Activated T-cell treated with anti-CD3 and anti-CD28 coated beads, Interleukin-2, amount 50 U/mL, for 24 hours (primary cell): Measurements from ENCODE around the gene ANKRD27.
A peak's percentile ranks its signal among the peaks of the same experiment; 100 is the strongest.
"Not testable (repeated sequence)": the region's sequence is repeated elsewhere in the genome, so short reads cannot be mapped to it uniquely, and the experiment has no call there.

Source experiments
- DNase-seq: peaks from one replicate; pipeline ENCODE4 v3.0.0-alpha.2; 2020
- H3K27ac Mint-ChIP-seq: 2 replicates; pipeline ENCODE4 v1.8.0; 2020; ENCODE audit warnings: mild to moderate bottlenecking, mixed read lengths
- H3K27me3 Mint-ChIP-seq: 2 replicates; pipeline ENCODE4 v1.8.0; 2020; ENCODE audit warnings: mixed read lengths
- H3K36me3 Mint-ChIP-seq: 2 replicates; pipeline ENCODE4 v1.8.0; 2020; ENCODE audit warnings: low read depth, mixed read lengths
- H3K4me1 Mint-ChIP-seq: 2 replicates; pipeline ENCODE4 v1.8.0; 2020; ENCODE audit warnings: low read depth, mixed read lengths
- H3K4me3 Mint-ChIP-seq: 2 replicates; pipeline ENCODE4 v1.8.0; 2020; ENCODE audit warnings: mild to moderate bottlenecking, moderate library complexity, mixed read lengths
- H3K9me3 Mint-ChIP-seq: 2 replicates; pipeline ENCODE4 v1.8.0; 2020; ENCODE audit warnings: mixed read lengths

ANKRD27 gene

GRCh38 chr19:32619051-32619685 lies 55.8 kb downstream of the ANKRD27 start:
- no peak for DNase-seq
- Mint-ChIP-seq H3K4me1 (no peaks in the 10 kb centered on the region), H3K9me3 (no peaks in the 10 kb centered on the region), H3K36me3 (peaks cover 82% of the 10 kb centered on the region), H3K27ac (no peak overlapping the region), H3K4me3 (no peak overlapping the region), H3K27me3 (no peaks in the 10 kb centered on the region)

- H3K36me3 Mint-ChIP-seq, result peaks cover 73% of the 10 kb centered on the region
Measured at GRCh38 chr19:32615569-32615968, 59.4 kb downstream of the ANKRD27 start.

GRCh38 chr19:32614916-32615315 lies 60.1 kb downstream of the ANKRD27 start:
- H3K4me1 Mint-ChIP-seq, result no peaks in the 10 kb centered on the region
- H3K27ac Mint-ChIP-seq, result no peak overlapping the region
- no peaks in the 10 kb centered on the region for H3K9me3 Mint-ChIP-seq
- no peak overlapping the region for H3K4me3 Mint-ChIP-seq
- no peaks in the 10 kb centered on the region for H3K27me3 Mint-ChIP-seq
- peaks cover 71% of the 10 kb centered on the region for H3K36me3 Mint-ChIP-seq
- no peak for DNase-seq

More at GRCh38 chr19:32615569-32615968, 59.4 kb downstream of the ANKRD27 start:
- H3K27me3 Mint-ChIP-seq, result no peaks in the 10 kb centered on the region
- H3K4me1 Mint-ChIP-seq, result no peaks in the 10 kb centered on the region
- no peak for DNase-seq
- no peak overlapping the region for H3K4me3 Mint-ChIP-seq
- no peak overlapping the region for H3K27ac Mint-ChIP-seq
- no peaks in the 10 kb centered on the region for H3K9me3 Mint-ChIP-seq

- no peak overlapping the region for H3K4me3 Mint-ChIP-seq
- H3K9me3 Mint-ChIP-seq, result no peaks in the 10 kb centered on the region
- no peaks in the 10 kb centered on the region for H3K4me1 Mint-ChIP-seq
- no peak for DNase-seq
- no peak overlapping the region for H3K27ac Mint-ChIP-seq
- H3K27me3 Mint-ChIP-seq, result no peaks in the 10 kb centered on the region
- H3K36me3 Mint-ChIP-seq, result peaks cover 64% of the 10 kb centered on the region
Measured at GRCh38 chr19:32613008-32613407, 62.0 kb downstream of the ANKRD27 start.

- H3K9me3 Mint-ChIP-seq, result no peaks in the 10 kb centered on the region
- DNase-seq, result no peak
- peaks cover 67% of the 10 kb centered on the region for H3K36me3 Mint-ChIP-seq
- no peaks in the 10 kb centered on the region for H3K4me1 Mint-ChIP-seq
- H3K27me3 Mint-ChIP-seq, result no peaks in the 10 kb centered on the region
- no peak overlapping the region for H3K27ac Mint-ChIP-seq
- H3K4me3 Mint-ChIP-seq, result no peak overlapping the region
Measured at GRCh38 chr19:32611161-32611560, 63.8 kb downstream of the ANKRD27 start.

GRCh38 chr19:32607479-32607878 lies 67.5 kb downstream of the ANKRD27 start:
- H3K4me1 Mint-ChIP-seq, result no peaks in the 10 kb centered on the region
- no peak overlapping the region for H3K4me3 Mint-ChIP-seq
- no peaks in the 10 kb centered on the region for H3K27me3 Mint-ChIP-seq
- H3K36me3 Mint-ChIP-seq, result peaks cover 68% of the 10 kb centered on the region
- no peaks in the 10 kb centered on the region for H3K9me3 Mint-ChIP-seq
- H3K27ac Mint-ChIP-seq, result no peak overlapping the region
- DNase-seq, result no peak

- Mint-ChIP-seq H3K27me3 (no peaks in the 10 kb centered on the region), H3K4me1 (no peaks in the 10 kb centered on the region), H3K4me3 (no peak overlapping the region), H3K9me3 (no peaks in the 10 kb centered on the region), H3K36me3 (peaks cover 65% of the 10 kb centered on the region), H3K27ac (no peak overlapping the region)
- DNase-seq, result no peak
Measured at GRCh38 chr19:32606289-32606688, 68.7 kb downstream of the ANKRD27 start.

- H3K9me3 Mint-ChIP-seq, result no peaks in the 10 kb centered on the region
- H3K27ac Mint-ChIP-seq, result no peak overlapping the region
- no peaks in the 10 kb centered on the region for H3K27me3 Mint-ChIP-seq
- H3K36me3 Mint-ChIP-seq, result peaks cover 68% of the 10 kb centered on the region
- DNase-seq, result no peak
- no peaks in the 10 kb centered on the region for H3K4me1 Mint-ChIP-seq
- H3K4me3 Mint-ChIP-seq, result no peak overlapping the region
Measured at GRCh38 chr19:32605544-32605943, 69.4 kb downstream of the ANKRD27 start.

- no peak for DNase-seq
- H3K4me1 Mint-ChIP-seq, result peaks cover 9% of the 10 kb centered on the region
- no peaks in the 10 kb centered on the region for H3K27me3 Mint-ChIP-seq
- H3K9me3 Mint-ChIP-seq, result no peaks in the 10 kb centered on the region
- H3K36me3 Mint-ChIP-seq, result peaks cover 77% of the 10 kb centered on the region
- H3K27ac Mint-ChIP-seq, result no peak overlapping the region
- H3K4me3 Mint-ChIP-seq, result no peak overlapping the region
Measured at GRCh38 chr19:32603961-32604360, 71.0 kb downstream of the ANKRD27 start.

GRCh38 chr19:32599736-32600157 lies 75.2 kb downstream of the ANKRD27 start:
- Mint-ChIP-seq H3K4me1 (peaks cover 11% of the 10 kb centered on the region), H3K36me3 (peaks cover 85% of the 10 kb centered on the region), H3K27me3 (no peaks in the 10 kb centered on the region), H3K9me3 (no peaks in the 10 kb centered on the region), H3K27ac (peak overlapping the region; percentile 33), H3K4me3 (no peak overlapping the region)
- DNase-seq, result no peak

- H3K9me3 Mint-ChIP-seq, result no peaks in the 10 kb centered on the region
- peaks cover 87% of the 10 kb centered on the region for H3K36me3 Mint-ChIP-seq
- H3K4me1 Mint-ChIP-seq, result peaks cover 13% of the 10 kb centered on the region
- no peaks in the 10 kb centered on the region for H3K27me3 Mint-ChIP-seq
- peak overlapping the region; percentile 33 for H3K27ac Mint-ChIP-seq
- DNase-seq, result no peak
- no peak overlapping the region for H3K4me3 Mint-ChIP-seq
Measured at GRCh38 chr19:32599258-32599657, 75.7 kb downstream of the ANKRD27 start.

- Mint-ChIP-seq H3K27me3 (no peaks in the 10 kb centered on the region), H3K4me1 (peaks cover 14% of the 10 kb centered on the region), H3K9me3 (no peaks in the 10 kb centered on the region), H3K36me3 (peaks cover 87% of the 10 kb centered on the region), H3K27ac (peak overlapping the region; percentile 20), H3K4me3 (no peak overlapping the region)
- no peak for DNase-seq
Measured at GRCh38 chr19:32598022-32598421, 77.0 kb downstream of the ANKRD27 start.

- H3K4me1 Mint-ChIP-seq, result peaks cover 17% of the 10 kb centered on the region
- no peaks in the 10 kb centered on the region for H3K9me3 Mint-ChIP-seq
Measured at GRCh38 chr19:32595491-32595890, 79.5 kb downstream of the ANKRD27 start.

GRCh38 chr19:32594021-32594420 lies 81.0 kb downstream of the ANKRD27 start:
- DNase-seq, result no peak
- Mint-ChIP-seq H3K4me1 (peaks cover 8% of the 10 kb centered on the region), H3K9me3 (no peaks in the 10 kb centered on the region), H3K27me3 (no peaks in the 10 kb centered on the region), H3K36me3 (peaks cover 82% of the 10 kb centered on the region), H3K27ac (peak overlapping the region; percentile 23), H3K4me3 (no peak overlapping the region)

More at GRCh38 chr19:32595491-32595890, 79.5 kb downstream of the ANKRD27 start:
- Mint-ChIP-seq H3K27me3 (no peaks in the 10 kb centered on the region), H3K36me3 (peaks cover 88% of the 10 kb centered on the region), H3K4me3 (no peak overlapping the region), H3K27ac (no peak overlapping the region)
- no peak for DNase-seq

GRCh38 chr19:32587747-32588504 lies 87.1 kb downstream of the ANKRD27 start:
- H3K4me3 Mint-ChIP-seq, H3K27ac Mint-ChIP-seq, H3K9me3 Mint-ChIP-seq, DNase-seq, H3K27me3 Mint-ChIP-seq: not testable (repeated sequence)
- Mint-ChIP-seq H3K36me3 (peaks cover 82% of the 10 kb centered on the region), H3K4me1 (peaks cover 37% of the 10 kb centered on the region)
